8988T (cell line): ENCODE data around the gene SIGLEC15.
"Not testable (repeated sequence)": the region's sequence is repeated elsewhere in the genome, so short reads cannot be mapped to it uniquely, and the experiment has no call there.

Source experiments
- DNase-seq: peaks from one replicate; pipeline ENCODE4 v3.0.0; 2011

Gene SIGLEC15

DNA sequence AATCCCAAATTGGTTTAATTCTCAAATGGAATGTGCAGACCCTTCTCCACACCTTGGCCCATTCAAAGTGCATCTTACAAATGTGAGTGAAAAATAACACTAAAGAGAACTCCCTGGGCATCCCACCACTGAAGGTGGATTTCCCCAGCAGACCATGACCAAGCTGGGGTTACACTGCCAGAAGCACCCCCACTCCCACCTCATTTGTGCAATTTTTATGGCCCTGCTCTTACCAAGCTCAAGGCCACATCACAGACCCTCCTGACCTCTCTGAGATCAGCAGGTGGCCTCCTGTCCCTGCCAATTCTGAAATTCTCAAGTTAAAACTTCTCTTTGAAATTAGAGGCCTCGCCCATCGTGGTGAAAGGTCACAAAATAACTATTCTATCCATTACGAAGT is 21.6 kb downstream of the SIGLEC15 start:
- no peak for DNase-seq

DNA sequence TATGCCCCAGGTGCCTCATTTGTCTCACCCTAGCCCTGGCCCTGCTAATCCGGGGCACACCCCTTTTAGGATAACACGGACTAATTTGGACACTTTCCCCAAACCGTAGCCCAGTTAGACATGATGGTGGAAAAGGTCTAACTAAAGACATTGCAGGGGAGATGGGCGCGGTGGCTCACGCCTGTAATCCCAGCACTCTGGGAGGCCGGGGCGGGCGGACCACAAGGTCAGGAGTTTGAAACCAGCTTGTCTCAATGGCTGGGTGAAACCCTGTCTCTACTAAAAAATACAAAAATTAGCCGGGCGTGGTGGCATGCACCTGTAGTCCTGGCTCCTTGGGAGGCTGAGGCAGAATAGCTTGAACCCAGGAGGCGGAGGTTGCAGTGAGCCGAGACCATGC is 23.2 kb downstream of the SIGLEC15 start:
- not testable (repeated sequence) for DNase-seq

DNA sequence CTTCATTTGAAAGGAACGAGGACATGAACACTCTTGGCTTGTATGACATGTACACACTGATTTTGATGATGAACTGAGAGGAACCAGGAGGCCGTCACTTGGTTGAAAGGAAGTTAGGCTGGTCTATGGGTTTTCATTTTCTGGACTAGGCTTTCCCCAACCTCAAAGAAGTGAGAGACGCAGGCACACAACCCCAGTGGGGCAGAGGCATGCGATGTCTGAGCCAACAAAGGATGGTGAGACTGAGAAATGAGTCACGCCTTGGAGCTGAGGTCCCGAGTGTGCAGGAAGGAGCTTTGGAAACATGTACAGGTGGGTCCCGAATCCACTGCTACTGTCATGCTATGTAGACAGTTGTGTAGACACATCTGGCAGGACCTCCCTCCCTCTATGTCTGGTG is 24.1 kb downstream of the SIGLEC15 start:
- DNase-seq: no peak

- no peak for DNase-seq
Observed at GRCh38 chr18:45850021-45850420, 24.5 kb downstream of the SIGLEC15 start.

- DNase-seq: no peak
Observed at GRCh38 chr18:45851161-45851925, 25.9 kb downstream of the SIGLEC15 start.

DNA sequence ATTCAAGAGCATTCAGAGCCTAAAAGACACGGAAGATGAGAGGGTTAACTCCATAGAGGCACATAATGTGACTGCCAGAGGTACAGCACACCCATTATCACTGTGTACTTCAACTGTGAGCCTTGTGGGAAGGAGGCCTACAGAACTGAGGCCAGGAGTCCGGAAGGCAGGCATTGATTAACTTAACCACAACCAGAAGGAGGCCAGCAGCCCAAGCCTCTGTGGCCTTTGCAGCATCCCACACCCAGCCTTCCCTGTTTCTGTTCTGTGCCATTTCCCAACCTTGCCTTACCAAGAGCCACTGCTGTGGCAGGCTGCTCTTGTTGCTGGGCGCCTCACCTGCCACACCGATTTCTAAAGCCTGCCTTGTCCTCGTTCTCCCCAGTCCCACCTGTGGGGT is 27.2 kb downstream of the SIGLEC15 start:
- DNase-seq: no peak

GRCh38 chr18:45854036-45854586 is 28.6 kb downstream of the SIGLEC15 start:
- no peak for DNase-seq

DNA sequence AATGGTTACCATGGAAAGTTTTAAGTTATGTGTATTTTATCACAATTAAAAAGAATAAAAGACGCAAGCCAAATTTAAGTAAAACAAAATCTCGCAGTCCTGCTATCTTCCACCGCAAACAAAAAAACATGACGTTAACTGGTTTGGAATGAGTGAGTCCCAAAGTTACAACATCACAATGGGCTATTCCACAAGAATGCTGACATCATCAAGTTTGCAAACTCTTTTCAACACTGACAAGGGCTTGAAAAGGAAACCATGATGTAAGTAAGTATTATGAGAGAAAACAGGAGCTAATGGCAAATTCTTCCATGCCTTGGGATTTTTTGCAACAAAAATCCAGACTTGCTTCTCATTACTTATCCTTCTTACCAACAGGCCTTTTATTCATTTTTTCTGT is 31.1 kb downstream of the SIGLEC15 start:
- DNase-seq: no peak

GRCh38 chr18:45859334-45859733 is 33.9 kb downstream of the SIGLEC15 start:
- no peak for DNase-seq

DNA sequence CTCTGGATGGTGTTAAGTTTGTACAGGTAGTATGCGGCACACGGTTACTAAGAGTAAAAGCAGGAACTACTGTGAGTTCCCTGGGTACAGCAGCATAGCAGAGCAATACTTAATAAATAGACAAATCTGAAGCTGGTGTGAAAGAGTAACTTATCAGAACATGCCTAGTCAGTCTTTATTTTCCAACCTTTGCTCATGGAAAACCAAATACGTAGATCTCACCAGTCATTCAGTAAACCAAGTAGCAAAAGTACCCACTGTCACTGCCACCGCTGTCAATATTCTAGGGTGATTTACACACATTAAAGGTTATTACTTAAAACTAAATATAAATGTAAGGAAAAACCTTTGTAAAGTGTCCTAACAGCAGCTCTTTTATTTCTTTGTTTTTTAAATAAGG is 35.0 kb downstream of the SIGLEC15 start:
- DNase-seq: no peak

DNA sequence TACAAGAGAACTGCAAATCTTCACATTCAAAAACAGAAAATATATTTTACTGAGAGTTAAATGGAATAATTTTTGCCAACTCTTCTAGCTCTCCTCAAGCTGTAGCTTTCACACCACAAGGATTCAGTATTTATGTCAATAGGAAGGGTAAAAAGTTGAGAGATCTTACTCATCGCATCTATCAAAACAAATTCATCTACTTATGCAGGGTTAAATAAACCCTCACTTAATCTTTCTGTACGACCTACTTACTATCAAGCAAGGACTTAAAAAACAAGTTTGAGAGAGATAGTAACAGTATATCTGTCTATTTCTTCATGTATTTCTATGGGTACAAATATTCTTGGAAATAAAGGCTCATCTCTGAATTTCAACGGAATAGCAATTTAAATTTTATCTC is 35.5 kb downstream of the SIGLEC15 start:
- DNase-seq: no peak

- DNase-seq: no peak
Observed at GRCh38 chr18:45861926-45862325, 36.5 kb downstream of the SIGLEC15 start.

- DNase-seq: no peak
Observed at GRCh38 chr18:45863469-45863868, 38.0 kb downstream of the SIGLEC15 start.

GRCh38 chr18:45864081-45864480 is 38.6 kb downstream of the SIGLEC15 start:
- DNase-seq: no peak

- no peak for DNase-seq
Observed at GRCh38 chr18:45865466-45865865, 40.0 kb downstream of the SIGLEC15 start.

GRCh38 chr18:45870419-45870818 is 44.9 kb downstream of the SIGLEC15 start:
- DNase-seq: no peak

DNA sequence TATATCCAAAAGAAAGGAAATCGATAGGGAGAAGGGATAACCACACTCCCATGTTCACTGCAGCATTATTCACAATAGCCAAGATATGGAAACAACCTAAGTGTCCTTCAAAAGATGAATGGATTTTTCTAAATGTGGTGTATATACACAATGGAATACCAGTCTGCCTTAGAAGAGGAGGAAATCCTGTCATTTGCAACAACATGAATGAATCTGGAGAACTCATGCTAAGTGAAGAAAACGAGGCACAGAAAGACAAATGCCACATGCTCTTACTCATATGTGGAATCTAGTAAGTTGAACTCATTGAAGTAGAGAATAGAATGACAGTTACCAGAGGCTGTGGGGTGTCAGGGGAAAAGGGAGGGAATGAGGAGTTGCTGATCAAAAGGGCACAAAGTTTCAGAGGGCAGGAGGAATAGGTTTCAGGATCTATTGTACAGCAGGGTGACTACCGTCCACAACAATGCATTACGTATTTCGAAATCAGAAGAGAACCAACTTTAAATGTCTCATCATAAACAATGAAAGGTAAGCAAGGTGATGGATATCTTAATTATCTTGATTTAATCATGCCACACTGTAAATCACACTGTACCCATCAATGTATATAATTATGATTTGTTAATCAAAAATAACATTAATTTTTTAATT is 46.1 kb downstream of the SIGLEC15 start:
- no peak for DNase-seq

DNA sequence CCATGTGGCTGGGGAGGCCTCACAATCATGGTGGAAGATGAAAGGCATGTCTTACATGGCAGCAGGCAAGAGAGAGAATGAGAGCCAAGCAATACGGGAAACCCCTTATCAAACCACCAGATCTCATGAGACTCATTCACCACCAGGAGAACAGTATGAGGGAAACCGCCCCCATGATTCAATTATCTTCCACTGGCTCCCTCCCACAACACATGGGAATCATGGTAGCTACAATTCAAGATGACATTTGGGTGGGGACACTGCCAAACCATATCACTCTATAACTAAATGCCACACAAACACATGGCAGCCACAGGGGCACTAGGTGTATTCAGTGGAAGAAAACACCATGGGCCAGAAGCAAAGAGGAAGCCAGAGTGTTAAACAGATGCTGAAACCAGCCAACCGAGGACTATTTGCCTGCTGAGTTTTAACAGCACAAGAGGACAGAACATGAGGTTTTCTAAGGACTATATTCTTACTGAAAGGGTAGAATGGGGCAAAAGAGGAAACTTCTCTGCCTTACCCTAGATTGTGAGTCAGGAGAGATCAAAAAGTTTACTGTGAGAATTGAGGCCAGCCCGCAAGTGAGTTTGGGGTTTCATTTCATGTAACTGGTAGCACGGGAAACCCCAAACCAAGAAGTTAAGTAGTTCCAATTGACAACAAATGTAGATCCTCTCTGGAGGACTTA is 49.2 kb downstream of the SIGLEC15 start:
- no peak for DNase-seq

DNA sequence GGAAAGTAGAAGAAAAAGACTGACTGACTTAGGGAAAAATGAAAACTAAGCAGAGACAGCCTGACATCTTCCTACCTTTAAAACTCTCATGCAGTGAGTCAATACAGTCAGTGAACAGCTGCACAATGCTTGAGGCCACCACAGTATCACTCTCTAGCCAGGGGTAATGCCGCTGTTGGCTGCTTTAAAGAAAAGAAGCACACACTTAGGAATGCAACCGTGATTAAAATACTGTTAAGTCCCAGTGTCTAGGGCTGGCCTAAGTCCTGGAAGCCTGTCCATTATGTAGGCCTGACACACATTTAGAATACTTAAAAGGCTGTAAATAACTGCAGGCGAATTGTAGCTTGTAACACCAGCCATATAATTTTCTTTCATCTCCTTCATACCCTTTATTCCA is 50.7 kb downstream of the SIGLEC15 start:
- no peak for DNase-seq

DNA sequence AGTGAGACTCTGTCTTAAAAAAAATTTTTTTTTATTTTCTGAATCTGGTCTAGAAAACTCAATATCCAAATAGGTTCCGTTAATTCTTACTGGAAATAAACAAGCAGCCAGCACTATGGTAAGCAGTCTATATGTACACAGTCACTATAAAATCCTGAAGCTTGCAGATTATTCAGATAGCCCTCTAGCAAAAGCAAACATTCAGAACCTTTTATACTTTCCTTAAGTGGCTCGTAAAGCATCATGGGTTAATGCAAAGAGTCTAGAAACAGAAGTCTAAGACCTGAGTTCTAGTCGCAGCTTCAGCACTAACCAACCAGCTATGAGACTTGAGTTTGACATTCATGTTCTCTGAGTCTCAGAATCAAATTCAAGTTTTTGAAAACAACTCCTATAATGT is 51.9 kb downstream of the SIGLEC15 start:
- no peak for DNase-seq

DNA sequence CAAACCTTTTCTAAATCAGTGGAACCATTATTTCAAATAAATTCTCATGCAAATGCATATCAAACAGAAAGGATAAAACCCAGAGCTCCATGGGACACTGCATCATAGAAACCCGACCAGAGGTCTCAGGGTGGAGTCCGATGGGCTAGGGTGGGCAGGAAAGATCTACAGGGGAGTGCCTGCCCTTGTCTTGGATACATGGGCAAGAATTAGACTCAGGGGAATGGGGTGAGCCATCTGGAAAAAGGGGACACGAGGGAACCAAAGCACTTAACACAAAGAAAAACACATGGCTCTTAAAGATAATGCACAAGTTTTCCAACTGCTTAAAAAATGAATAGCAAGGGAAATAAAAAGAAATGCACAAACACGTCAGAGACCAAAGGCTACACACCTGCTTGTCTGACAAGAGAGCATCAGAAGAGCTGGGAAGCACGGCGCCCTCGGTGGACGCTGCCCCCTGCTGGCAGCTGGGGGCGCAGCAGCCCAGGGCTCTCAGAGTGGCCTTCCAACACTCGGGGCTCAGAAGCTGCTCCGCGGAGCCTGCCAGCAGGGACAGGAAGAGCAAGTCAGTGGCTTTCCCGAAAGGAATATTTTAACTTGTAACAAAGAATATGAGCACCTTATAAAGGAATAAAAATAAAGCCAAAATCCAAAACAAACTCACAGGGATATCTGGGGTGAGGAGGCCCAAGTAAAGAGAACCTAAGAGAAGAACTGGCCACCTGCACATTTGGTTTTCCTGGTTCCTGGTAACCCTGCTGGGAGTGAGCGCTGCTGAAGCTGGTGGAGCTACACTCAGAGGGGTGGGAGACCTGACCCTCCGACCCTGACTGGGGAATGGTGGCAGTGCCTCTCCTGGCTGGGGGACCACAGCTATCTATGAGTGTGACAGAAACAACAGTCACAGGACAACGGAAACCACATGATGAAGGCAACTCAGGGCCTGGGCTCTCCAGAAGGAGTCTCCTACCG is 54.5 kb downstream of the SIGLEC15 start:
- DNase-seq: peak; percentile 50

DNA sequence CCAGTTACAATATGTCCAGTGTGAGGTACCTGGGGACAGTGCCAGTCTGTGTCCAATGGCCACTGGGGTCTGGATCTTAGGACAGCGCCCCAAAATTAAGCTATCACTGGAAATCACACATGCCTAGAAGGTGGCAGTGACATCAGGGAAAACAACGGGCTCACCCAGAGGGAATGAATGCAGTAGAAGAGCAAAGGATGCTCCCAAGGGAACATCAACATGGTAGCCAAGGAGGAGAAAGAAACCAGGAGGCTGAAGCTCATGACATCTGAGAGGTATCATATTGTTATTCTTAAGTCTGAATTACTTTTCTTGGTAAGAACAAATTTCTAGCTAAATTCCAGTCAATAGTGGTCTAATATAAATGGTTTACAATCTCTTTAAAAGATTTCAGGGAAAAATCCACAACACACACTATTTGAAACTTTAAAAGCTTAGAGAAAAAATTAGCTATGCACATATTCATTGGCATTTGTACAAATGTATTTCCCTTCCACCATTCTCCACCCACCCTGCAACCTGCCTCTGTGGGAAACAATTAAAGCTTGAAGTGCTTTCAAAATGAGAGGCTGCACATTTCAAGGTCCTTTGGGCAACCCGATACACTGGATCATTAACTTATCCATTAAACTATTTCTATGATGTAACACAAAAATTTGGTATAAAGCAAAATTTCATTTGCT is 55.5 kb downstream of the SIGLEC15 start:
- DNase-seq: no peak
